HepG2 (cell line): ENCODE data around the gene GSKIP. TPM values are rescaled to one million over a fixed set of nuclear protein-coding genes. Genes with fewer than 3 reads are reported as not detected.
A peak's percentile ranks its signal among the peaks of the same experiment; 100 is the strongest.

Source experiments
- CAMTA2 ChIP-seq: sonication (generic); formaldehyde crosslinking; IDR thresholded peaks from 2 replicates; pipeline ENCODE4 v1.4.0; 2020; ENCODE audit warnings: mild to moderate bottlenecking, missing genetic modification reagents, borderline replicate concordance
- CCDC6 ChIP-seq: sonication (generic); formaldehyde crosslinking; IDR thresholded peaks from 2 replicates; pipeline ENCODE4 v1.8.1; 2022; ENCODE audit warnings: mild to moderate bottlenecking, missing genetic modification reagents, moderate library complexity
- HHEX ChIP-seq: IDR thresholded peaks from 2 replicates; pipeline ENCODE4 v1.6.1; 2016; ENCODE audit warnings: control low read depth
- HOXD1 ChIP-seq: sonication (generic); formaldehyde crosslinking; IDR thresholded peaks from 2 replicates; pipeline ENCODE4 v1.5.0; 2020; ENCODE audit warnings: missing genetic modification reagents
- MBNL3 ChIP-seq: fragments of 250-450 bp; sonication (Bioruptor Pico); conservative IDR thresholded peaks from 2 replicates; pipeline ENCODE4 v1.8.0; 2022; ENCODE audit warnings: mild to moderate bottlenecking, inconsistent platforms
- MEF2D ChIP-seq: sonication (generic); formaldehyde crosslinking; IDR thresholded peaks from 2 replicates; pipeline ENCODE4 v1.5.1; 2020; ENCODE audit warnings: mild to moderate bottlenecking, missing genetic modification reagents
- MYNN ChIP-seq: sonication (generic); formaldehyde crosslinking; IDR thresholded peaks from 2 replicates; pipeline ENCODE4 v1.4.0; 2020; ENCODE audit warnings: mild to moderate bottlenecking, low read depth, missing genetic modification reagents
- NCOR1 ChIP-seq: fragments of 200-600 bp; sonication (generic); IDR thresholded peaks from 2 replicates; pipeline ENCODE4 v1.7.0; 2017; ENCODE audit warnings: antibody characterized with exemption, low read length, borderline replicate concordance
- NKX3-1 ChIP-seq: sonication (generic); formaldehyde crosslinking; IDR thresholded peaks from 2 replicates; pipeline ENCODE4 v1.5.0; 2020; ENCODE audit warnings: missing genetic modification reagents
- POLR2AphosphoS5 ChIP-seq: IDR thresholded peaks from 2 replicates; pipeline ENCODE4 v1.6.1; 2012; ENCODE audit warnings: low read depth, low read length
- SNAI1 ChIP-seq: sonication (generic); formaldehyde crosslinking; IDR thresholded peaks from 2 replicates; pipeline ENCODE4 v1.5.0; 2020; ENCODE audit warnings: mild to moderate bottlenecking, missing genetic modification reagents, borderline replicate concordance
- SRF ChIP-seq: IDR thresholded peaks from 2 replicates; pipeline ENCODE4 v1.6.1; 2011; ENCODE audit warnings: mild to moderate bottlenecking, low read depth, low read length, moderate library complexity
- TMF1 ChIP-seq: sonication (generic); formaldehyde crosslinking; IDR thresholded peaks from 2 replicates; pipeline ENCODE4 v1.8.1; 2022; ENCODE audit warnings: low read depth, missing genetic modification reagents
- TSC22D2 ChIP-seq: sonication (generic); formaldehyde crosslinking; IDR thresholded peaks from 2 replicates; pipeline ENCODE4 v1.5.1; 2020; ENCODE audit warnings: missing genetic modification reagents, mild to moderate bottlenecking, borderline replicate concordance
- ZBTB3 ChIP-seq: sonication (generic); formaldehyde crosslinking; IDR thresholded peaks from 2 replicates; pipeline ENCODE4 v1.4.0; 2020; ENCODE audit warnings: low read depth, mild to moderate bottlenecking, moderate library complexity, missing genetic modification reagents, borderline replicate concordance
- ZKSCAN1 ChIP-seq: fragments of 150-350 bp; IDR thresholded peaks from 2 replicates; pipeline ENCODE4 v1.6.1; 2014; ENCODE audit warnings: low read length
- ZNF20 ChIP-seq: sonication (generic); formaldehyde crosslinking; IDR thresholded peaks from 2 replicates; pipeline ENCODE4 v1.4.0; 2020; ENCODE audit warnings: mild to moderate bottlenecking, moderate library complexity, missing genetic modification reagents
- ZNF296 ChIP-seq: sonication (generic); formaldehyde crosslinking; conservative IDR thresholded peaks from 2 replicates; pipeline ENCODE4 v1.5.0; 2020; ENCODE audit warnings: mild to moderate bottlenecking, missing genetic modification reagents
- ZNF33B ChIP-seq: sonication (generic); formaldehyde crosslinking; IDR thresholded peaks from 2 replicates; pipeline ENCODE4 v1.5.1; 2020; ENCODE audit warnings: mild to moderate bottlenecking, missing genetic modification reagents
- ZNF382 ChIP-seq: sonication (generic); formaldehyde crosslinking; IDR thresholded peaks from 2 replicates; pipeline ENCODE4 v1.5.0; 2020; ENCODE audit warnings: missing genetic modification reagents, mild to moderate bottlenecking, borderline replicate concordance
- ZNF772 ChIP-seq: sonication (generic); formaldehyde crosslinking; IDR thresholded peaks from 2 replicates; pipeline ENCODE4 v1.5.0; 2020; ENCODE audit warnings: mild to moderate bottlenecking, missing genetic modification reagents
- polyA plus RNA-seq, 8 experiments: library from polyadenylated mRNA; depleted of rRNA in 3 of 8; stranded (reverse) in 7 of 8; unstranded in 1 of 8; fragments of >200 nt; fragmentation: Illumina TruSeq in 4 of 8; extraction: Trizol in 4 of 8; gene quantifications; 2 replicates each; pipeline versions ENCODE4 v1.2.1 to v1.2.3, GENCODE V29; 2011 to 2016; ENCODE audit warnings: low read depth in 4 of 8, missing spikeins in 1 of 8, mixed read lengths in 1 of 8; ENCODE audit not compliant: insufficient read depth in 1 of 8
- total RNA-seq, 5 experiments: library from RNA; depleted of rRNA; stranded (reverse); fragments of >200 nt; fragmentation: Illumina TruSeq; extraction: Trizol; gene quantifications; 2 replicates each; pipeline ENCODE4 v1.2.3, GENCODE V29; 2016; ENCODE audit warnings: low read depth in 1 of 5
- TF ChIP-seq, protein P1 (sequence below): sonication (generic); formaldehyde crosslinking; IDR thresholded peaks from 2 replicates; pipeline ENCODE4 v1.5.0; 2020; ENCODE audit warnings: missing genetic modification reagents
- TF ChIP-seq, protein P2 (sequence below): sonication (generic); formaldehyde crosslinking; IDR thresholded peaks from 2 replicates; pipeline ENCODE4 v1.4.0; 2020; ENCODE audit warnings: missing genetic modification reagents
- TF ChIP-seq, protein P3 (sequence below): sonication (generic); formaldehyde crosslinking; IDR thresholded peaks from 2 replicates; pipeline ENCODE4 v1.4.0; 2020; ENCODE audit warnings: missing genetic modification reagents, borderline replicate concordance

Gene GSKIP
- total and polyA plus RNA-seq, 2 of the 13 experiments (the other 11 are each of a cell fraction or from before 2014, with no cell fraction given): 12.5 to 27.3 TPM

DNA sequence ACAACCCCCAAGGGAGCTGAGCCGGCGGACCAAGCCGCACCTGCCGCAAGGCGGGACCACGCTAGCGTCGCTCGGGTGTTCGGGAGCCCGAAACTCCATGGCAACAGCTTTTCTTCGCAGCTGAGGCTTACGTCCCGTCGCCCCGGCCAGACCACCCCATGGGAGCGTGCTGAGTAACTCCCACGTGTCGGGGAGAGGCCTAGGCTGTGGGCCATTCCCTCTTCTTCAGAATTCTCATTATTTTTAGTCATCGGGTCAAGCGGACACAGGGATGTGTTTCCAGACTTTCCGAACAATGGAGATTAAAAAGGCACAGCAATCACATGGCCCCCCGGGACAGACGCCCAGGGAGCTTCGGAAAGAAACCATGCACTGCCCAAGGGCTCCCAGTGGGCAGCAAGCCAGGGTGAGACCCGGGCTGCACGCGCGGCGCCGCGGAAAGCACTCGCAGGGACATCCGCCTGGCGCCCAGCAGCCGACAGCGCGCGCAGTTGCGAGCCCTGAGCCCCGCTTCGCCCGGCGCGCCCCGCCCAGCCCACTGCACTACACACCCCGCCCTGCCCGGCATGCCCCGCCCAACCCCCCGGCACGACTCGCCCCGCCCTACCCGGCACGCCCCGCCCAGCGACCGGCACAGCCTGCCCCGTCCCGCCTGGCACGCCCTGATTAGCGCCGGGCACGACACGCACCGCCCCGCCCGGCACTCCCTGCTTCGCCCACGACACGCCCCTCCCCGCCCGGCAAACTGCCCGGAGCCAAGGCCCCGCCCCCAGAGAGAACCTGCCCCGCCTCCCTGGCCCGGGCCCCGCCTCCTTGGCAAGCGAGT lies 28.2 kb downstream of the GSKIP start (continued):
- 0 out of 2 replicates have a peak, but pooled peaks have one; percentile 23 for TF ChIP-seq POLR2AphosphoS5
- TF ChIP-seq MYNN (CRISPR knock-in tag): no peak
- TF ChIP-seq, protein P1, sequence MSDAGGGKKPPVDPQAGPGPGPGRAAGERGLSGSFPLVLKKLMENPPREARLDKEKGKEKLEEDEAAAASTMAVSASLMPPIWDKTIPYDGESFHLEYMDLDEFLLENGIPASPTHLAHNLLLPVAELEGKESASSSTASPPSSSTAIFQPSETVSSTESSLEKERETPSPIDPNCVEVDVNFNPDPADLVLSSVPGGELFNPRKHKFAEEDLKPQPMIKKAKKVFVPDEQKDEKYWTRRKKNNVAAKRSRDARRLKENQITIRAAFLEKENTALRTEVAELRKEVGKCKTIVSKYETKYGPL (CRISPR knock-in tag): peak; percentile 53; the same call in 1 of the 2 replicates
- TF ChIP-seq ZNF772 (CRISPR knock-in tag): no peak; the same call in 1 of the 2 replicates
- no peak for TF ChIP-seq ZNF296 (CRISPR knock-in tag)
- TF ChIP-seq MBNL3: no peak
- no peak for TF ChIP-seq ZBTB3 (CRISPR knock-in tag)
- TF ChIP-seq MEF2D (CRISPR knock-in tag): peak; percentile 19; the same call in 1 of the 2 replicates
- TF ChIP-seq SNAI1 (CRISPR knock-in tag): peak; percentile 28; the same call in 1 of the 2 replicates
- TF ChIP-seq SRF: no peak
- no peak for TF ChIP-seq NCOR1
- no peak for TF ChIP-seq TSC22D2 (CRISPR knock-in tag)
- TF ChIP-seq, protein P2, sequence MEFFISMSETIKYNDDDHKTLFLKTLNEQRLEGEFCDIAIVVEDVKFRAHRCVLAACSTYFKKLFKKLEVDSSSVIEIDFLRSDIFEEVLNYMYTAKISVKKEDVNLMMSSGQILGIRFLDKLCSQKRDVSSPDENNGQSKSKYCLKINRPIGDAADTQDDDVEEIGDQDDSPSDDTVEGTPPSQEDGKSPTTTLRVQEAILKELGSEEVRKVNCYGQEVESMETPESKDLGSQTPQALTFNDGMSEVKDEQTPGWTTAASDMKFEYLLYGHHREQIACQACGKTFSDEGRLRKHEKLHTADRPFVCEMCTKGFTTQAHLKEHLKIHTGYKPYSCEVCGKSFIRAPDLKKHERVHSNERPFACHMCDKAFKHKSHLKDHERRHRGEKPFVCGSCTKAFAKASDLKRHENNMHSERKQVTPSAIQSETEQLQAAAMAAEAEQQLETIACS (CRISPR knock-in tag): peak; percentile 64
- TF ChIP-seq ZNF382 (CRISPR knock-in tag): no peak
- no peak for TF ChIP-seq ZKSCAN1
- no peak for TF ChIP-seq CCDC6 (CRISPR knock-in tag)
- no peak; the same call in 1 of the 2 replicates for TF ChIP-seq NKX3-1 (CRISPR knock-in tag)
- TF ChIP-seq HOXD1 (CRISPR knock-in tag): no peak
- no peak for TF ChIP-seq HHEX (CRISPR knock-in tag)
- TF ChIP-seq ZNF33B: 0 out of 2 replicates have a peak, but pooled peaks have one; percentile 46
- 0 out of 2 replicates have a peak, but pooled peaks have one; percentile 68 for TF ChIP-seq CAMTA2 (CRISPR knock-in tag)
- TF ChIP-seq TMF1: no peak
- TF ChIP-seq ZNF20 (CRISPR knock-in tag): no peak
- TF ChIP-seq, protein P3, sequence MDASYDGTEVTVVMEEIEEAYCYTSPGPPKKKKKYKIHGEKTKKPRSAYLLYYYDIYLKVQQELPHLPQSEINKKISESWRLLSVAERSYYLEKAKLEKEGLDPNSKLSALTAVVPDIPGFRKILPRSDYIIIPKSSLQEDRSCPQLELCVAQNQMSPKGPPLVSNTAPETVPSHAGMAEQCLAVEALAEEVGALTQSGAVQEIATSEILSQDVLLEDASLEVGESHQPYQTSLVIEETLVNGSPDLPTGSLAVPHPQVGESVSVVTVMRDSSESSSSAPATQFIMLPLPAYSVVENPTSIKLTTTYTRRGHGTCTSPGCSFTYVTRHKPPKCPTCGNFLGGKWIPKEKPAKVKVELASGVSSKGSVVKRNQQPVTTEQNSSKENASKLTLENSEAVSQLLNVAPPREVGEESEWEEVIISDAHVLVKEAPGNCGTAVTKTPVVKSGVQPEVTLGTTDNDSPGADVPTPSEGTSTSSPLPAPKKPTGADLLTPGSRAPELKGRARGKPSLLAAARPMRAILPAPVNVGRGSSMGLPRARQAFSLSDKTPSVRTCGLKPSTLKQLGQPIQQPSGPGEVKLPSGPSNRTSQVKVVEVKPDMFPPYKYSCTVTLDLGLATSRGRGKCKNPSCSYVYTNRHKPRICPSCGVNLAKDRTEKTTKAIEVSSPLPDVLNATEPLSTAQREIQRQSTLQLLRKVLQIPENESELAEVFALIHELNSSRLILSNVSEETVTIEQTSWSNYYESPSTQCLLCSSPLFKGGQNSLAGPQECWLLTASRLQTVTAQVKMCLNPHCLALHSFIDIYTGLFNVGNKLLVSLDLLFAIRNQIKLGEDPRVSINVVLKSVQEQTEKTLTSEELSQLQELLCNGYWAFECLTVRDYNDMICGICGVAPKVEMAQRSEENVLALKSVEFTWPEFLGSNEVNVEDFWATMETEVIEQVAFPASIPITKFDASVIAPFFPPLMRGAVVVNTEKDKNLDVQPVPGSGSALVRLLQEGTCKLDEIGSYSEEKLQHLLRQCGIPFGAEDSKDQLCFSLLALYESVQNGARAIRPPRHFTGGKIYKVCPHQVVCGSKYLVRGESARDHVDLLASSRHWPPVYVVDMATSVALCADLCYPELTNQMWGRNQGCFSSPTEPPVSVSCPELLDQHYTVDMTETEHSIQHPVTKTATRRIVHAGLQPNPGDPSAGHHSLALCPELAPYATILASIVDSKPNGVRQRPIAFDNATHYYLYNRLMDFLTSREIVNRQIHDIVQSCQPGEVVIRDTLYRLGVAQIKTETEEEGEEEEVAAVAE (CRISPR knock-in tag): no peak
